HG03196 (cell line): Measurements from ENCODE around the gene CDKAL1.

Experiments used
- ATAC-seq: cut with Tn5 transposase; IDR thresholded peaks from one replicate; pipeline ENCODE4 v1.9.1; 2021; ENCODE audit not compliant: unreplicated experiment

CDKAL1 gene

DNA sequence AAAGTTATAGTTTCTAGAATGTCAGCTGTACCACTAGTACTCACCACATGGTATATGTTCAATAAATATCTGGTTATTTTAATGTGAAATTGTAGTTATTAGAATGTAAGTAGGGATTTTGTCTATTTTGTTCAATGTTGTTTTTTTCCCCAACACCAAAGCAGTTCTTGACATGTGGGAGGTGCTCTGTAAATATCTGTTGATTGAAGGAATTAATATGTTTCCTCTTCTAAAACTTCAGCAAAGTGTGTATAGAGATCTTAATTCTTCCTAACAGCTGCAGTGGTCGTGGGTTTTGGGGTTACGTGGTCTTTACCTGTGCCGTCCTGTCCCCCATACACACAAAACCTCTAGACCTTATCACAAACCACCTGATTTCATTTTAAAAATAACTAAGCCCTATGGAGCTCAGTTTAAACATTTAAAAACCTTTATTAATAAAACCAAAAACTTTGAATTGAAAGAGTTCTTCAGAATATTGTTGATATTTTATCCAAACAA is 587.4 kb downstream of the CDKAL1 start:
- no peak for ATAC-seq

DNA sequence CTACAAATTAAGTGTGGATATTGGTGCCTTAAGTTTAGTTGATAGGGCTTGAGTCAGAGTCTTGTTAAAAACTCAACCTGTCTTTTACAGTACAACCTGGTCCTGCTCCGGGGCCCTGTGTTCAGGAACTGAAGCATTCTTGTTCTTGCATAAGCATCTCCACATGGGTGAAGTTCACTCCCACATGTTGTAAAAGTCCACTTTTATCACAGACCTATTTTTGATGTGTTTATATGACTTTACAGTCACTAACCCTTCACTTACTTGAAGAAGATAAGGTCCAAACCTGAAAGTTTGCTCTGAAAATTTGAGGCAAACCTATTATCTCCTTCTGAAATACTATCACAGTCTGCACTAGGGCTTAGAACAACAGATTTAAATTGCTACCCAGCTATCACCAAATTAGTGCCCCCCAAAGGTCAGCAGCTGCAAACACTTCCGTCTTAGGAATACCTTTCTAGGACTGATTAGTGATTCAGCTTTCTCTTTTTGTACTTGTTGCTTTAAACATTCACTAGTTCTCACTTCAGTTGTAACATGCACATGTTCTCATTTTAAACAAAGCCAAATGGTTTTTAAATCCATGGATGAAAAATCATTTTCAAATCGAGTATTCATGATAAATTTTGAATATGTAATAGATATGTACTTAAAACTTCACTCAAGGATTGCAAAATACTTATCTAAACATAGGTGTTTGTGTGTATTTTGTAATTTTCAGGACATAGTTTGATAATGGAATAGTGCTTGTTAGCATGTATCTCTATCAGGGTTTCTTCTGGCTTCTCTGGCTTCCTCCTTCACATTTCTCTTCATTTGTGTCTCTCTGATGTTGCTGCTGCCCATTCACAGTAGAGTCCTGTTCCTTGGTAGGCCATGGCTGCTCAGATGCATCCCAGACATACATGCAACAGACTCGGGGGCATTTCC is 589.5 kb downstream of the CDKAL1 start:
- no peak for ATAC-seq

DNA sequence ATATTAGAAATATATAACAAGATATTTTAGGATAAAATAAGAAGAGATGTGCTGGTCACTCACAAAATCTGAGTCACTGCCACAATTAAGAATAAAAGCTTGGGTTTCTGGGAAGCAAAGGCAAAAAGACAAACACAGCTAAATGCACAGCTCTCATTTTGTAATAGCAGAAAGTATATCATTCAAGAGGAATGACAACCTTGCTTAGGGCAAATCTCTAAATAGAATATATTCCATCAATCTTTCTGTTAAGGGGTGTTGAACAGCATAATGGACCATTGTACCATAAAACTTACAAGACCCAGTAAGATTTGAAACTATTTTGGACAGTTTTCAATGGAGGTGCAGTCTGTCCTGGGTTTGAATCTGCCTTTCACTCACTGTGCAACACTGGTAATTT is 594.3 kb downstream of the CDKAL1 start:
- no peak for ATAC-seq

DNA sequence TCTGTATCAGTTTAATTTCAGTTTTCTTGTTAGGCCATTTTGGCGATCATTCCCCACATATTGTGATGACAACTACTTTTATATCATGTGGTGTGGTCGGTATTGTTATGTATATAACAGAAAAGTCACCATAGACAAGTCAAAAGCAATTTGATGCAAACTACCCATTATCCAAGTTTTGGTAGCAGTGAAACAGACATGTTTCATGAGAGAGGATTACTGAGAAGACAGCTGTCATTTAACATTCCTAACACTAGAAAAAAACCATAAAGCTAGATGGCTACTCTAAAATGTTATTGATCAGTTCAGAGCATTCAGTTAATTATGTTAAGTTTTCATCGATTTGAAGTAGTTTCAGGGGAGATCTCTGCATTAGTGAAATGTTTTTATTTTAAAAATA is 597.1 kb downstream of the CDKAL1 start:
- ATAC-seq, result no peak

DNA sequence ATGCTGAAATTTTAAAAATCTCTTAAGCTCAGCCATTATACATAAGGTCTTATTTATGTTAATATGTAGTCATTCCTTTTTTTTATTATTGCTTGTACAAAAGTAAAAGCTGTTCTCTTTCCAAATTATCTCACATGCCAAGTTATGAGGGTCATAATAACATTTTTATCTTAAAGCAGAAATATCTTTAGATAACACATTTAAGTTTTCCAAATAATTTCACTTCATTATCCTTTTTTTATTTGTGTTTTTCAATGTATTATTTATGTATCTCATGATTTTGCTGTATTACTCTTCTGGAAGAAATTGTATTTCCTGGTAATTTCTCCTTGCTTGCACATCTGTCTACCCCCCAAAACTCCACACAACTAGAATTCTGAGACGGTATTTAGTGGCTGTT is 598.2 kb downstream of the CDKAL1 start:
- ATAC-seq, result no peak

DNA sequence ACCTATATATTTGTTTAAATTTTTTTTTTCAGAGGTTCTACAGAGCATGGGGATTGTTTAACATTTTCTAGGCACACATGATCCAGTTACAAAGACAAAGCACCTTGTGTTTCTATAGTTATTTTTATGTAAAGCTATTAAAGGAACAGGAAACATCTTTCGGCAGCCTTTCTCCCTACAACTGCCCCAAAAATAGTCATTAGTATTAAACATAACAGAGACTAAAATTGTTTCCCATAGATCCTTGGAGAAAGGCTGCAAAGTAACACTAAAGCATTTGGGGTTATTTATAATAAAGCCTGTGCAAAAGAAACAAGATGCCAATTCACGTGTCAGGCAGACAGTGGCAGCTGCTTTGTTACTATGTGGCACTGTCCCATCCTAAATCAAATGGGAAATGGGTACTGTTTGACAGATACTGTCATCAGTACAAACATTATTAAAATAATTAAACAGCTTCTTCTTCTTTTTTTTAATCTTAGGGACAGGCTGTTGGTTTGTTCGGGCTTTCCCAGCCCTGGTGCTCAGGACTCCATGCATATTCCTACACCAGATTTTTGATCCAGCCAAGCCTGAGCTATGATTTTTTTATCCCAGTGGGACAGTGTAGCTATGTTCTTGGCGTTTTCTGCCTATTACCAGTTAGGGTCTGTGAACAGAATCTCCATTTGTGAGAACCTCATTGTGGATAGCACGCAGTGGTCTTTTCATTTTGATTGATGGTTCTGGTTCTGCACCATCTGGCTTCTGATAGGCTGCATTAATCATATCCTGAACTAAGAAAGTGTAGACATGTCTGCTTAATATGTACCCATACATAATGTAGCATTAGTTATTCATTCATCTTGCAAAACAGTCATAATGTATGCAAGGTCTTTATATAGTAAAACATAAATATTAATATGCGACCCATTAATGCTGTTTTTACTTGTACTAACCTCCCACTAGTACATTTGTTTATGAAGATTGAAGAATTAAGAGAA is 598.9 kb downstream of the CDKAL1 start:
- no peak for ATAC-seq

DNA sequence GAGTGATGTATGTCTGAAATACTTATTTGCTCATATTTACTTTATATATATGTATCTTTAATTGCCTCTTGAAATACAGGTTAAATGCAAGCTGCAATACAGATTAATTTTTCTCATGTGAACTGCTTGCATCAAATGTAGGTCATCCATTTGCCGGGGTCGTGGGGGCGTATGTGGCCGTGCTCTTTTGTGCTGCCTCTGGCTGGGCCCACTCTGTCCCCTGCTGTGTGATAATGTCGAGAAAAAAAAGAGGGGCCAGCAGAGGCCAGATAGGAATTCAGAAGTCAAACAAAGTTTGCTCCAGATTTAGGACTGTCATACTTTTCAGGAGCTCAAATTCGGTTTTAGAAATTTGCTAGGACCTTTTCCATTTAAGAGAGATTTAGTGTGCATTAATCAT is 599.6 kb downstream of the CDKAL1 start:
- ATAC-seq, result no peak

DNA sequence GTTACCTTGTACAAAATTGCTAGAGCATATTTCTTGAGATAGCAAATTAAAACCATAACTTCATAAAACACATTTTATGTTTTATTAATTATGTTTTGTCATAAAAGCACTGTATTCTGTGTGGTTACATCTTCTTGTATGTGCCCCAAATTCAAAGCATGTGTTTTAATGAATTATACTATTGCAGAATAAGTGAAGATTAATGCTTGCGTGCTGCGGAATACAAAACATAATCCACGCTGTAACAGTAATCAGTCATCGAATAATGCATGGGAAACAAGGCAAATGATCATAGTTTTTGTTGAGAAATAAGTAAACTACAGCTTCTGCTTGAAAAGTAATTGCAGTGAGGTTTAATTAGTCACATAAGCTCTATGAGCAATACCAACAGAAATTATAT is 600.1 kb downstream of the CDKAL1 start:
- no peak for ATAC-seq

DNA sequence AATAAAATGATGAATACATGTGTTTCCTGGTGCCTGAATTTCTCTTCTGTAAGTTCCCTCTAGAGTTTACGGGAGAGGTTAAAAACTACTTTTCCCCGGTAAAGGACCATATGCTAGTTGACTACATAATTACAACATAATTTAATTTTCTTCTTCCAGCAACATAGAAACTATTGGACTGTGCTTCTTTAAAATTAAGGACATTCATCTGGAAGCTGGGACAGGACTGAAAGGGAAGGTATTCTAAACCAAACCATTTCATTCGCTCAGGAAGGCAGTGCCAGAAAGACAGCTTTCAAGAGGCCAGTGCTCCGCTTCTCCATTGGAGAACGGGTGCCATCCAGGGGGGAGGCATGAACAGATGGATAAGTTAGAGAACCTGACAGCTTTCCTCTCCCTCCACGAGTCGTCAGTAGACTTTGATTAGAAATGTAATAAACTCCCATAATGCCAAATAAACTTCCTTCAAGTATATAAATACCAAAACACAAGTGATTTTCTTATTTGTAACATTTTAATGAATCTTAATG is 601.3 kb downstream of the CDKAL1 start:
- no peak for ATAC-seq

DNA sequence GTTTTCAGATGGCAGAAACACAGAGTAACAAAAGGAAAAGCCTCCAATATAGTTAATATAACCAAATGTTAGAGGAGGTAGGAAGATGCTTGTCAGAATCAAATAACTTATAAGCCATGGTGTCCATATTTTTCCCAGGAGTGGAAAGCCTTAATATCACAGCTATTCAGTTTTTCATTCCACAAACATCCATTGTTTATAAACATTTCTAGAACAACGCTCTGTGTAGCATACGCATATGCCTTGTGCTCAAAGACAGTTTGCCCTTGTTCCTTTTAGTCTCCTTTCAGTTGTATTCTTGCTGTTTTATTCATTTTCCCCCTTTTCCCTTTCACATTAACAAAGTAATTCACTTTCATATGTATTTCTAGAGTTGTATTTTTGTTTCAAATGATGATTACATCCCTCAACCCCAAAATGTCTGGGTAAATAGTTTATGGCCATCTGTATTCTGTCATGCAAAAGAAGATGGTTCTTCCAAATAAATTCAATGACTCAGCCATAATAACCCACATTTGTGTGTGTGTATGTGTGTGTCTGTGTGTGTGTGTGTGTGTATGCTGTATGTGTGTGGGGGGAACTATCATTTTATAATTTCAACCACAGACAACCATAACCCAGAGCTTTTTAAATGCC is 603.6 kb downstream of the CDKAL1 start:
- ATAC-seq, result no peak

DNA sequence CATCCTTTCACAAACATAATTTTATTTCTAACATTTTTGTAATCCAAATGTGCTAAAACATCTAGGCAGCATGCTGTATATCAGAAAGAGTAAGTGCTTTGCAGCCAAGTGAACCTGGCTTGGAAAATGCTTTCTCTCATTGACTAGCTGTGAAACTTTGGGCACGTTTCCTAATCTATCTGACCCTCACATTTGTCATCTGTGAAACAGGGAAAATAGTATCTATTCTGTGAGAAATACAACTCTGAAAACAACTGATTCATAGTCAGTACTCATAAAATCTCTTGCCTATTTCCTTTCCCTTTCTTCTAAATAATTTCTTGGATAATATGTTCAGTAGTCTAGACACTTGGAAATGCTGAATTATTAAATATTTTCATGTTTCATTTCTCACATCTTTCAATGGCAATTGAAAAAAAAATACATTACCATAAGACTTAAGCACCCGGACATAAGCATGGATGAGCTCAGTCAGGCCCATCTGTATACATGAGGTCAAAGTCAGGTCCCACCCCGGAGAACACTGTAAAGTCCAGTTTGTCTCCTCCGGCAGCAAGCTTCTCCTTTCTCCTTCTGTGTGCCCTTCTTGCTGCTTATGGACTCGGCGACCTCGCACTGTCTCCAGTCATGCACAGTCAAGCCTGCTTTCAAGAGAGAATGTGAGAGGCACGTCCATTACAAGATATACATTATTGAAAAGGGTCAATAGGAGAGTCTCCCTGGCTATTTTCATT is 604.2 kb downstream of the CDKAL1 start:
- no peak for ATAC-seq

DNA sequence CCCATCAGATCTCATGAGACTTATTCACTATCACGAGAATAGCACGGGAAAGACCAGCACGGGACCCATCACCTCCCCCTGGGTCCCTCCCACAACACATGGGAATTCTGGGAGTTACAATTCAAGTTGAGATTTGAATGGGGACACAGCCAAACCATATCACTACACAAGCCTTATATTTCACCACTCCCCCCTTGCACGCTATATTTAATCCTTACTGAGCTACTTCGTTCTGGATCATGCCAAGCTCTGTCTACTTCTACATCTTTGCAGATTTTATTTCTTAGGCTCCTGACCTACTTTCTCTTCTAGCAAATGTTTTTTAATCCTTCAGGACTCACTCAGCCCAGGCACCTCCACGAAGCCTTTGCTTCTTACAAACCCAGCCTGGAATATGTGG is 606.7 kb downstream of the CDKAL1 start:
- no peak for ATAC-seq

DNA sequence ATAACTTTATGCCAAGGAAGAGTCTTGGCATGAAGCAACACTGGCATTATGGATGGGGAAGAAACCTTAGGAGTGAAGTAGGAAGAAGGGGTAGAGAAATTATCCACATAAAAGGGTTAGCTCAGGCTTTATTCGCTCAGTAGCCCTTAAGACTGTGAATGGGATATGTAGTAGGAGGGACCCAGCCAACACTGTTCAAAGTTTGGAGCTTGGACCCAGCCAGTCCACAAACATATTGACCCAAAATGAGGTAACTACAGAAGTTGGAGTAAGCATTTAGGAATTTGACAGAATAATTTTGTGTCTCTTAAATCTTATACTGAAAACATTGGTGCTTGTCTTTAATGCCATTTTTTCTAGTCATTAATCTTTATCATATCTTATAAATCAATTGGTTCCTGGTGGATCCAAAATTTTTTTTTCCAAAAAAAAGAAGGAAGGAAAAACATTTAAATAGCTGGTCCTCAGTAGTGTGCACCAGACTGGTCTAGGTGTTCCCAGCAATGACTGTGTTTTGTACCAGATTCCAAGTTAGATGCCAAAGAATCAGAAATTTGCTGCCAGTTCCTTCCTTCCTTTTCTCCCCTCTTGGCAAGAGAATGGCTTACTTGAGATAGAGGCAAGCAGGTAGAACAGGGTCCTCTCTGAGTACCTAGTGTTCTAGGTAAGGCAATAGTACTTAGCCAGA is 607.5 kb downstream of the CDKAL1 start:
- ATAC-seq, result no peak

DNA sequence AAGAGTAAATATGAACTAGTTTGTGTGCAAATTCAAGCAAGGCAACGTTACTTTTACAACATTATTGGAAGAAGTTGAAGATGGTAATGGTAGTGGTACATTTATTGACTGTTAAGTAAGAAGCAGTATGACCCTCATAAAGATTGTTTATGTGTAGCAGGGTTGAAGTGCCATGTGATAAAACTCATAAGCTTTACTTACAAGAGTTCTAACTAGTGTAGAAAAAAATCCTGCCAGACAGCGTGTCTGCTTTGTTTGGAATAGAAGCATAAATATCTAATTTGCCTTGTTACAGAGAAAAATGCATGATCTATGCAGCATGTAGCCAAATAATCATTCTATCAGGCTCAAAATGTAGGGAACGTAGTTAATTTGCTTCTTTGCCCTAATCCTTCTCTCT is 608.5 kb downstream of the CDKAL1 start:
- ATAC-seq, result no peak

DNA sequence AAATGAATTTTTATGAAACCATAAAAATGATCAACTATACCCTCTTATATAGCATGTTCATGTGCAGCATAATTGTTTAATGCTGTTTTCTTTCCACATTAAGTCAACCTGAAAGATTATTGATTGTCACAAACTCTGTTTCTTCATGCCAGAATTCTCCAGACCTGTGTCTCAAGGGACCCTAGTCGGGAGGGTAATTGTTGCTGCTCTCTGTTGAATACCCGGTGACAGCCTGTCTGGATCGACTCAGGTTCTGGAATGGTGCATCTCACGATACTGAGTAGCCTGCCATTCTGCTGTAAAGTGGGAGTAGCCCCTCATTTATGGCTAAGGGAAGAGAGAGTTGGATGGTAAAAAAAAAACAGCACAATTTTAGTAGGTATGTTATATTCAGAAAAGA is 609.4 kb downstream of the CDKAL1 start:
- ATAC-seq, result no peak

DNA sequence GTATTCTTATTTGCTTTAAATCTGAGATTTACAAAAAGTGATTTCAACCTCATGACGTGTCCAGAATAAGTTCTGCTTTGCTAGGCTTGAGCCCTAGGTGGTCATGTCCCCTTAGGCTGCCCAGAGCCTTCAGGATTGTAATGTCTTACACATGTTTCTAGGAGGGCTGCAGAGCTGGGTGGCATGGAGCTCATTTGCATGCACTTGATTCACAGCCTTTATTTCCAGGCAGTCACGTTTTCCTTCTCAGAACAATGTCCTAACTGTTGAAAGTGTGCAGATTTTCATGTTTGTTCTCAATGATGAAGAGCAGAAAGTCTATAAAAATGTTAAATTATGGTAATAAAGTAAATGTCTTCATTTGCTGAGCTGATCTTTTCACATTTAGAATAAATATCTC is 610.7 kb downstream of the CDKAL1 start:
- ATAC-seq, result no peak

DNA sequence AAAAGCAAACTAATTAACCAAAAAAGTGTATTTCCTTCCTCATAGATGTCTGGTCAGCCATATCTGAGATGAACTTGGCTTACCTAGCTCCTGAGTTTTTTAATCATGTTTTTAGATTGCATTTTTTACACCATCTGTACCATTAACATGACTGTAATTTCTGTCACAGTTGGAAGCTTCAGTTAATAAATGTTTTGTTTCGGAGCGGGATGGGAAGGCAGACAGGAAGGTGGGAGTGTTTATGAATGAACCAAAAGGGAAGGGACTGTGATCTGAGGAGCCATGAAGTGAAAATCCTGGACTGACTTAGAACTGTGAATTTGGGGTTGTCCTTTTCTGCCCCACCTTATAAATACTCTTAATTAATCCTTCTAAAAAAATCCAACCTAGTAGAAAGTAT is 613.7 kb downstream of the CDKAL1 start:
- ATAC-seq, result no peak

DNA sequence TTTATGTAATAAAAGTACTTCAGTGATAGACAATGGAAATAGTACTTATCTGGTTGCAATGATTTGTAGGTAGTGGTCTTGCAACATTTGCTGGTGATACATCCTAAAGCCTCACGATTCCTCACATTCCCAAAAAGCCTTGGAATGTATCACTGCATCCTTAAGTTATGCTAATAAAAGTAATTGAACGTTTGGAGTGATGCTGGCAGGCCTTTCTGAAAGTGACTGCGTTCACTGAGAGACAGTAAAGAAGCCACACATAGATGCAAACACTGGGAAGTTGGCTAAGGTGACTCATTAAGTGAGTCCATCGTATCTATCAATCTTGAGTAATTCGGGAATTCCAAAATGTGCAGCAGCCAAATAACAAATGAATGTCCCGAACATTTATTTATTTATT is 615.2 kb downstream of the CDKAL1 start:
- no peak for ATAC-seq

DNA sequence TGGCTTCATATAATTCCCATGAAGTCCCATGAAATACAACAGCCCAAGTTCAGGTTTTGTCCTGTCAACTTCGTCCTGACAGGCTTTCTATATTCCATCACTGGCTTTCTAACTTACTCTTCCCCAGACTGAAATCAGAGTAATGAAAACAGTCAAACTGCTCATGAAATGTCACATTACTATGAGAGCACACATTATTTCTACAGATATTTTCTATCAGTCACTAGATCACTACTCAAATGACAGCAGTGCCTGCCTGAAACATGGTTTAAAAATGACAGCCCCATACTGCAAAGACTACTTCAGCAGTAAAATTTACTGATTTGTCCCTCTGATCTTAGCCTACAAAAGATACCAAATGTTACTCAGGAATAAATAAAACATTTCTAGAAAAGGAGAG is 616.4 kb downstream of the CDKAL1 start:
- no peak for ATAC-seq

DNA sequence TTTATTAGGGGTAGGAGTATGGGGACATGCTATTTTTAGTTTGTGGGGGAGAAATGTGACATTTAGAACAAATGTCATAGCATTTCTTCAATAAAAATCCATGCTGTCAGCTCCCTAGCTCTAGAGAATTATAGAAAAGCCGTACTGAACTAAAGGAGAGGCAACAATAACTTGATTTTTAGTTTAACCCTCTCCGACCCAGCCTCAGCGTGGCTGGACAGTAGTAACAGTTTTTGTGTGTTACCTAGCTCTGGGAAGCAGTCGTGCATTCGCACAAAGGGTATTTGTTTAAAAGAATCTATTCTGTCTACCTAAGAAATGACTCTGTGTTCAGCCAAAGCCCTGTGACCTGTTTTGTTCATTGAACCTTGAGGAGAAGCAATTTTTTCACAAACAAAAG is 616.9 kb downstream of the CDKAL1 start:
- ATAC-seq, result no peak
